Measurements from ENCODE around the gene HMCN2. TPM values are rescaled to one million over a fixed set of nuclear protein-coding genes. Genes with fewer than 3 reads are reported as not detected.

The HMCN2 gene
- total RNA-seq, 6 experiments from 2014 or later: 0.31 to 2.0 (median 1.1) TPM

DNA sequence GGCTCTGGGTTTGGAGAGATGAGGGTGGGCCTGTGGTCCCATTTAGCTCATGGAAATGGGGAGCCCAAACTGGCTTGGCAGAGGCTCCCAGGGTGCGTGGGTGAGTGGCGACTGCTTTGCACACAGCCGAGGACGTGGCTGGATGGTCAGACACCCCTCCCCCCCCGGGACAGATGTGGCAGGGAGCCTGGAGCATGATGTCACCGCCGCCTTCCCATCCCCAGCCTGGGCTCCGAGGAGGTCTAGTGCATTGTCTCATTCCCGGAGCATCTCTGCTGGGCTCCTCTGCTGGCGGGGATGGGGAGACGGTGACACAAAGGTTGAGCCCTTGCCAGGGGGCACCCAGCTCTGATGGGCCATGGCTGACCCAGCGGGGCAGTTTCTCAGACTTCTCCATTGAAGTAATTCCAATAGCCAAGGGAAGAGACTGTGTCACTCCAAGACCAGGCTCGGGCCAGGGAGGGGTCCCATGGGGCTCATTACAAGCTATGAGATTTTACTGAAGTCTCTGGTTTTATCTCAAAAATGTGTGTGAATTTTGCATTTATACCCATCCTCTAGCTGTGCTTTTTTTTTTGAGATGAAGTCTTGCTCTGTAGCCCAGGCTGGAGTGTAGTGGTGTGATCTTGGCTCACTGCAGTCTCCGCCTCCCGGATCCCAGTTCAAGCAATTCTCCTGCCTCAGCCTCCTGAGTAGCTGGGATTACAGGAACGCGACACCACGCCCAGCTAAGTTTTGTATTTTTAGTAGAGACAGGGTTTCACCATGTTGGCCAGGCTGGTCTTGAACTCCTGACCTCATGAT is 36.1 kb downstream of the HMCN2 start:
- TF ChIP-seq POLR2A (IDR thresholded peaks at IDR 0.05): no peak
- TF ChIP-seq, protein P1, sequence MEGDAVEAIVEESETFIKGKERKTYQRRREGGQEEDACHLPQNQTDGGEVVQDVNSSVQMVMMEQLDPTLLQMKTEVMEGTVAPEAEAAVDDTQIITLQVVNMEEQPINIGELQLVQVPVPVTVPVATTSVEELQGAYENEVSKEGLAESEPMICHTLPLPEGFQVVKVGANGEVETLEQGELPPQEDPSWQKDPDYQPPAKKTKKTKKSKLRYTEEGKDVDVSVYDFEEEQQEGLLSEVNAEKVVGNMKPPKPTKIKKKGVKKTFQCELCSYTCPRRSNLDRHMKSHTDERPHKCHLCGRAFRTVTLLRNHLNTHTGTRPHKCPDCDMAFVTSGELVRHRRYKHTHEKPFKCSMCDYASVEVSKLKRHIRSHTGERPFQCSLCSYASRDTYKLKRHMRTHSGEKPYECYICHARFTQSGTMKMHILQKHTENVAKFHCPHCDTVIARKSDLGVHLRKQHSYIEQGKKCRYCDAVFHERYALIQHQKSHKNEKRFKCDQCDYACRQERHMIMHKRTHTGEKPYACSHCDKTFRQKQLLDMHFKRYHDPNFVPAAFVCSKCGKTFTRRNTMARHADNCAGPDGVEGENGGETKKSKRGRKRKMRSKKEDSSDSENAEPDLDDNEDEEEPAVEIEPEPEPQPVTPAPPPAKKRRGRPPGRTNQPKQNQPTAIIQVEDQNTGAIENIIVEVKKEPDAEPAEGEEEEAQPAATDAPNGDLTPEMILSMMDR (IDR thresholded peaks at IDR 0.05): no peak
- H3K4me1 ChIP-seq: no peaks in the 10 kb centered on the region
- intact Hi-C loops (cut with DNase I): no loop called here
- H3K36me3 ChIP-seq: no peaks in the 10 kb centered on the region
- no peak overlapping the region for H3K4me3 ChIP-seq
- WGBS (ENCODE audit: insufficient coverage, low coverage, low lambda C conversion rate, missing lambda C conversion rate): 66% methylated on average over 6 of the region's 18 CpGs
- ATAC-seq (peak in 1 of 4 donors; percentile 57), DNase-seq (peak in 1 of 3 donors; percentile 53)
- no peaks in the 10 kb centered on the region for H3K9me3 ChIP-seq
- H3K27me3 ChIP-seq: no peaks in the 10 kb centered on the region
- H3K27ac ChIP-seq: no peak overlapping the region

DNA sequence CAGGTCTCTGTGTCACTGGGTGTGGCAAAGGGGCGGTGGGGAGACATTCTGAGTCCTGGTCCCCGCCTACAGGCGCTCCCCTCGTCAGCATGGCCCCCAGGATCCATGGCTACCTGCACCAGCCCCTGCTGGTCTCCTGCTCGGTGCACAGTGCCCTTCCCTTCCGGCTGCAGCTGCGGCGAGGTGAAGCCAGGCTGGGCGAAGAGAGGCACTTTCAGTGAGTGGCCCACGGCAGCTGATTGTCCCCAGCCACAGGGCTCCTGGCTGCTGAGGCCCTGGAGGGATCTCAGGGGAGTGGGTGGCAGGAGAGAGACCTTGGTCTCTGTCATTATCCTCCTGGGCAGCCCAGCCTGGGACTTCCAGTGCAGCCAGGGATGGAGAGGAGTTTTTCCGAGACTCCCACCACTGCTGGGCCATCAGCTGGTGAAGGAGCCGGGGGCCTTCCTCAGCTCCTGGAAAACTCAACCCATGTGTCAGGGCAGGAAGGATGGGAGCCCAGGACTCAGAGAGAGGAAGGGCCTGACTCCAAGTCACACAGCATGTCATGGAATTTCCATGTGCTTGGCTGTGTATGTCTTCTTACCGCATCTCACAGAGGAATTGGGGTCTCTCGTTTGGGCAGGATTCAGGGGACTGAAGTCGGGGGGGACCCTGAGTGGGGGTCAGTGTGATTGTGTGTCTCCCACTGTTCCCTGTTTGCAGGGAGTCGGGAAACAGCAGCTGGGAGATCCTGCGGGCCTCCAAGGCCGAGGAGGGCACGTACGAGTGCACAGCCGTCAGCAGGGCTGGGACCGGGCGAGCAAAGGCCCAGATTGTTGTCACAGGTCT is 37.4 kb downstream of the HMCN2 start:
- H3K4me3 ChIP-seq: no peak overlapping the region
- no peaks in the 10 kb centered on the region for H3K27me3 ChIP-seq
- H3K36me3 ChIP-seq: no peaks in the 10 kb centered on the region
- ATAC-seq: no peak
- no peak for TF ChIP-seq POLR2A (IDR thresholded peaks at IDR 0.05)
- TF ChIP-seq, protein P1 (IDR thresholded peaks at IDR 0.05): no peak
- H3K4me1 ChIP-seq: no peaks in the 10 kb centered on the region
- WGBS (ENCODE audit: insufficient coverage, low coverage, low lambda C conversion rate, missing lambda C conversion rate): 84% methylated on average over 3 of the region's 23 CpGs
- H3K27ac ChIP-seq: no peak overlapping the region
- H3K9me3 ChIP-seq: no peaks in the 10 kb centered on the region
- intact Hi-C loops (cut with DNase I): no loop called here
- DNase-seq: no peak

DNA sequence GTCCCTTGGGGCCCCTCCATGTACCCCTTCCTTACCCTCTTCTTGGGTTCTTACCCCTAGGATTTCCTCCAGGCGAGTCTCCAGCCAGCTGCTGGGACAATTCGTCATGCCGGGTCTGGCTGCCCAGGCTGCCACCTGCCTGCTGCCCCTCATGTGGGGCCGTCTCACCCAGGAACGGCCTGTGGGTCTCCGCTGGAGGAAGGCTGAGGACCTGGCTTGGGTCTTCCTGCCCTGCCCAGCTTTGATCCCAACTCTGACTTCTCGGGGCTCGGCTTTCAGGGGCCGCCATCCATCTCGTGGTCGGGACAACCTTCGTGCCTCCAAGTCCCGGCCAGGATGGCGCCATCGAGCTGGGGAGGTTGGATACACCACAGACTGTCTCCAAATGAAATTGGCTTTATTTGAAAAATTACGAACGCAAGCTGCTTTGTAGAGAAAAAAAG is 38.1 kb downstream of the HMCN2 start:
- no peak for TF ChIP-seq POLR2A (IDR thresholded peaks at IDR 0.05)
- TF ChIP-seq, protein P1 (IDR thresholded peaks at IDR 0.05): no peak
- intact Hi-C loops (cut with DNase I): no loop called here
- H3K36me3 ChIP-seq: no peaks in the 10 kb centered on the region
- DNase-seq: no peak
- WGBS (ENCODE audit: insufficient coverage, low coverage, low lambda C conversion rate, missing lambda C conversion rate): 74% methylated on average over 3 of the region's 17 CpGs
- H3K4me3 ChIP-seq: no peak overlapping the region
- H3K27ac ChIP-seq: no peak overlapping the region
- no peaks in the 10 kb centered on the region for H3K4me1 ChIP-seq
- H3K9me3 ChIP-seq: no peaks in the 10 kb centered on the region
- no peak for ATAC-seq
- no peaks in the 10 kb centered on the region for H3K27me3 ChIP-seq

DNA sequence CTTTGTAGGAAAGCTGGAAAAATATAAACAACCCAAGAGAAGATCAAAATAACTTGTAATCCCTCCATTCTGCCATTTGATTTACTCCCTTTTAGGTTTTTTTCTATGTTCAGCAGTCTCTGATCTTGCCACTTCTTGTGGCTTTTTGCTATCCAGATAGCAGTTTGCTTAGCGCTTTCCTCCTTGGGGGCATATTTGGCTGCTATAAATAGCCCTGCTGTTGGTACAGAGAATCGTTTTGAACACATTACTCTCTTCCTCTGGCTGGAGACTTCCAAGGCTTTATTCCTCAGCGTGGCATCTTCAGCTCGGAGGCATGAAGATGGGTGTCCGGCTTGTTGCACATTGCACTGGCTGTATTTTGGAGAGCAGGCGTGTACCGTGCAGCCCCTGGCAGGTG is 38.6 kb downstream of the HMCN2 start:
- Histone ChIP-seq H3K4me3 (no peak overlapping the region), H3K27me3 (no peaks in the 10 kb centered on the region), H3K9me3 (no peaks in the 10 kb centered on the region), H3K4me1 (no peaks in the 10 kb centered on the region), H3K27ac (no peak overlapping the region), H3K36me3 (no peaks in the 10 kb centered on the region)
- 33% methylated on average over 2 of the region's 7 CpGs for WGBS (ENCODE audit: insufficient coverage, low coverage, low lambda C conversion rate, missing lambda C conversion rate)
- no peak for DNase-seq
- TF ChIP-seq, protein P1 (IDR thresholded peaks at IDR 0.05): no peak
- TF ChIP-seq POLR2A (IDR thresholded peaks at IDR 0.05): no peak
- intact Hi-C loops (cut with DNase I): no loop called here
- no peak for ATAC-seq

Measured in right lobe of liver (tissue), 6 donors.